PC-3 (cell line): ENCODE data around the gene MDM4.

ENCODE experiments used
- CTCF ChIP-seq: fragments of 300-600 bp; sonication (generic); conservative IDR thresholded peaks from 2 replicates; pipeline ENCODE4 v1.5.1; 2017; ENCODE audit warnings: antibody characterized with exemption, low read depth, mild to moderate bottlenecking, low read length
- EZH2 ChIP-seq: fragments of 300-600 bp; sonication (generic); IDR thresholded peaks from one replicate; pipeline ENCODE4 v1.6.1; 2017; ENCODE audit warnings: antibody characterized with exemption, mild to moderate bottlenecking, low read length; ENCODE audit not compliant: unreplicated experiment

- TF ChIP-seq EZH2, result no peak
- TF ChIP-seq CTCF, result no peak
These were observed 33.1 kb downstream of the MDM4 start for GRCh38 chr1:204549313-204549712.
